B cell (primary cell): ENCODE data around the gene IL4. TPM values are rescaled to one million over a fixed set of nuclear protein-coding genes. Genes with fewer than 3 reads are reported as not detected.

ENCODE experiments used
- ATAC-seq: fragments of 200-7000 bp; cut with Tn5 transposase; one replicate; pipeline ENCODE4 v1.10.0; 2021; ENCODE audit warnings: low read depth, mild to moderate bottlenecking, moderate number of reproducible peaks, moderate library complexity
- CTCF ChIA-PET: fragments of 350-600 bp; sonication (Branson Sonifier 250); formaldehyde crosslinking; loops from one replicate; lab custom pipeline; 2021; ENCODE audit warnings: antibody characterized with exemption, inconsistent platforms; lab: Charles Lee
- POLR2A ChIA-PET: fragments of 350-600 bp; sonication (Branson Sonifier 250); formaldehyde crosslinking; loops from one replicate; lab custom pipeline; 2021; ENCODE audit warnings: antibody characterized with exemption; lab: Charles Lee
- DNase-seq: peaks from one replicate; pipeline ENCODE4 v3.0.0; 2013
- H2AFZ ChIP-seq: 2 replicates; pipeline ENCODE4 v1.6.1; 2012; ENCODE audit warnings: mild to moderate bottlenecking, low read depth, low read length; ENCODE audit not compliant: insufficient read depth, poor library complexity, severe bottlenecking
- H3K27ac ChIP-seq, 2 donors: 1 replicate in 1 of 2; 2 replicates in 1 of 2; pipeline ENCODE4 v1.5.1; 2012 to 2013; ENCODE audit warnings: low read length in 2 of 2, mild to moderate bottlenecking in 2 of 2, moderate library complexity in 1 of 2
- H3K27me3 ChIP-seq, 4 experiments: fragments of 200-600 bp in 1 of 4; sonication (generic) in 1 of 4; replicated peaks in 1 of 4; 1 replicate in 2 of 4; 2 replicates in 2 of 4; pipeline versions ENCODE4 v1.6.1 to v1.7.0; 2013 to 2016; ENCODE audit warnings: low read length in 3 of 4, mild to moderate bottlenecking in 2 of 4, mixed read lengths in 1 of 4, moderate library complexity in 1 of 4; ENCODE audit not compliant: insufficient read depth in 4 of 4, control insufficient read depth in 3 of 4; ENCODE audit errors: control extremely low read depth in 1 of 4
- H3K36me3 ChIP-seq, 2 experiments: replicated peaks in 1 of 2; 1 replicate in 1 of 2; 2 replicates in 1 of 2; pipeline versions ENCODE4 v1.6.1 to v1.7.1; 2013; ENCODE audit warnings: low read length in 1 of 2; ENCODE audit not compliant: insufficient read depth in 2 of 2, control insufficient read depth in 1 of 2; ENCODE audit errors: control extremely low read depth in 1 of 2, extremely low read depth in 1 of 2
- H3K4me1 ChIP-seq, 2 donors: fragments of 200-600 bp in 1 of 2; sonication (generic) in 1 of 2; 1 replicate in 1 of 2; 2 replicates in 1 of 2; pipeline versions ENCODE4 v1.5.1 to v1.6.1; 2013 to 2017; ENCODE audit warnings: low read length in 2 of 2; ENCODE audit not compliant: control insufficient read depth in 2 of 2, insufficient read depth in 2 of 2
- H3K4me2 ChIP-seq: replicated peaks from 2 replicates; pipeline ENCODE3; 2012; ENCODE audit warnings: mild to moderate bottlenecking, low read depth, low read length; ENCODE audit not compliant: poor library complexity, severe bottlenecking
- H3K4me3 ChIP-seq, 5 experiments: fragments of 200-600 bp in 1 of 5; sonication (generic) in 1 of 5; 1 replicate in 3 of 5; 2 replicates in 2 of 5; pipeline versions ENCODE4 v1.5.1 to v1.7.0; 2011 to 2016; ENCODE audit warnings: low read length in 4 of 5, mild to moderate bottlenecking in 4 of 5, low read depth in 2 of 5, control low read depth in 1 of 5, moderate library complexity in 1 of 5; ENCODE audit not compliant: insufficient read depth in 1 of 5; ENCODE audit errors: control extremely low read depth in 1 of 5, extremely low read depth in 1 of 5
- H3K79me2 ChIP-seq: fragments of 200-600 bp; sonication (generic); one replicate; pipeline ENCODE4 v1.6.0; 2016; ENCODE audit warnings: low read length; ENCODE audit not compliant: control insufficient read depth, insufficient read depth
- H3K9ac ChIP-seq: fragments of 200-600 bp; sonication (generic); 2 replicates; pipeline ENCODE4 v1.6.1; 2017; ENCODE audit warnings: mild to moderate bottlenecking, low read length, moderate library complexity
- H3K9me3 ChIP-seq, 3 donors: one replicate each; pipeline versions ENCODE4 v1.6.1 to v1.7.1; 2013; ENCODE audit warnings: low read length in 2 of 3; ENCODE audit not compliant: control insufficient read depth in 2 of 3, insufficient read depth in 1 of 3; ENCODE audit errors: control extremely low read depth in 1 of 3
- H4K20me1 ChIP-seq: 2 replicates; pipeline ENCODE4 v1.6.0; 2012; ENCODE audit warnings: mild to moderate bottlenecking, low read length; ENCODE audit not compliant: insufficient read depth, control insufficient read depth, poor library complexity, severe bottlenecking
- H3K27ac Mint-ChIP-seq: one replicate; pipeline ENCODE4 v1.8.0; 2021; ENCODE audit warnings: mixed read lengths
- H3K27me3 Mint-ChIP-seq: one replicate; pipeline ENCODE4 v1.8.0; 2021; ENCODE audit warnings: mixed read lengths
- H3K4me1 Mint-ChIP-seq: one replicate; pipeline ENCODE4 v1.8.0; 2021; ENCODE audit warnings: mixed read lengths
- H3K4me3 Mint-ChIP-seq: one replicate; pipeline ENCODE4 v1.8.0; 2021; ENCODE audit warnings: mixed read lengths
- H3K9me3 Mint-ChIP-seq: one replicate; pipeline ENCODE4 v1.8.0; 2022; ENCODE audit warnings: mixed read lengths; ENCODE audit not compliant: insufficient read depth
- CTCF ChIP-seq: fragments of 200-600 bp; IDR thresholded peaks from one replicate; pipeline ENCODE4 v1.8.0; 2022; ENCODE audit warnings: antibody characterized with exemption, mild to moderate bottlenecking
- EZH2 ChIP-seq: IDR thresholded peaks from 2 replicates; pipeline ENCODE4 v1.6.1; 2012; ENCODE audit warnings: borderline replicate concordance, low read depth, mild to moderate bottlenecking, moderate library complexity, low read length; ENCODE audit not compliant: insufficient read depth, poor library complexity, severe bottlenecking
- WGBS: methylation state at CpG from one replicate; pipeline ENCODE4 v1.1.5; 2013; ENCODE audit warnings: missing lambda C conversion rate; ENCODE audit not compliant: insufficient coverage; 5-methylcytosine and 5-hydroxymethylcytosine counted together
- intact Hi-C: fragments of 100-400 bp; cut with micrococcal nuclease; formaldehyde crosslinking; loops from one replicate; pipeline ENCODE4 v1.10.0; 2022
- polyA plus RNA-seq: library from polyadenylated mRNA; depleted of rRNA; stranded (reverse); fragments of >200 nt; gene quantifications from 2 replicates; pipeline ENCODE4 v1.2.3, GENCODE V29; 2012
- total RNA-seq, 2 donors: library from RNA; stranded (reverse); fragments of 120-200 nt in 1 of 2; gene quantifications; 1 replicate in 1 of 2; 2 replicates in 1 of 2; pipeline versions ENCODE4 v1.2.3 to v1.2.4, GENCODE V29; 2013 to 2022

The IL4 gene
- total and polyA plus RNA-seq, 2 donors (not counting 1 experiment from before 2014, with no cell fraction given), result not detected

- H3K4me1 ChIP-seq, result peaks cover 0 to 16% of the 10 kb centered on the region in 2 donors
- WGBS, result 85% methylated on average over 11 of the region's 13 CpGs
- intact Hi-C loops, result no loop called here
- Mint-ChIP-seq H3K27me3 (no peaks in the 10 kb centered on the region), H3K4me1 (peaks cover 30% of the 10 kb centered on the region), H3K9me3 (no peaks in the 10 kb centered on the region), H3K27ac (peak overlapping the region; percentile 34), H3K4me3 (no peak overlapping the region)
- H2AFZ ChIP-seq, result peak overlapping the region; percentile 51
- CTCF ChIA-PET, result interaction anchor here (0.5 to 0.9 kb wide), 2 partner anchors 73 to 234 kb away, joined by 3 read pairs; no protein-coding TSS in a partner anchor
- H3K36me3 ChIP-seq, result no peaks in the 10 kb centered on the region
- ATAC-seq (peak; percentile 28), DNase-seq (no peak)
- H3K27ac ChIP-seq, result no peak overlapping the region
- H3K9ac ChIP-seq, result no peak overlapping the region
- POLR2A ChIA-PET, result interaction anchor here (0.6 kb wide), 1 partner anchor 897 kb away, joined by 4 read pairs; no protein-coding TSS in a partner anchor
- H3K4me3 ChIP-seq, result no peak overlapping the region
- H3K4me2 ChIP-seq, result peak overlapping the region; percentile 39
- TF ChIP-seq EZH2 (no peak), CTCF (no peak)
- no peaks in the 10 kb centered on the region for H4K20me1 ChIP-seq
- H3K9me3 ChIP-seq, result no peaks in the 10 kb centered on the region
- peaks cover 0 to 3% (median 0%) of the 10 kb centered on the region in 4 experiments for H3K27me3 ChIP-seq
- H3K79me2 ChIP-seq, result no peaks in the 10 kb centered on the region
These were observed 9.8 kb upstream of the IL4 start for GRCh38 chr5:132663771-132664695.

GRCh38 chr5:132664696-132665209 lies 9.0 kb upstream of the IL4 start:
- intact Hi-C loops, result no loop called here
- no peak overlapping the region for H3K9ac ChIP-seq
- H2AFZ ChIP-seq, result no peak overlapping the region
- H3K9me3 ChIP-seq, result no peaks in the 10 kb centered on the region
- ATAC-seq (no peak), DNase-seq (no peak)
- Mint-ChIP-seq H3K9me3 (no peaks in the 10 kb centered on the region), H3K27me3 (peaks cover 2% of the 10 kb centered on the region), H3K4me1 (peaks cover 30% of the 10 kb centered on the region), H3K4me3 (no peak overlapping the region), H3K27ac (no peak overlapping the region)
- H3K4me2 ChIP-seq, result no peak overlapping the region
- H3K36me3 ChIP-seq, result no peaks in the 10 kb centered on the region
- no peak overlapping the region for H3K4me3 ChIP-seq
- peaks cover 0 to 3% (median 0%) of the 10 kb centered on the region in 4 experiments for H3K27me3 ChIP-seq
- H3K79me2 ChIP-seq, result no peaks in the 10 kb centered on the region
- H3K4me1 ChIP-seq, result peaks cover 0 to 16% of the 10 kb centered on the region in 2 donors
- TF ChIP-seq EZH2 (no peak), CTCF (no peak)
- no peak overlapping the region for H3K27ac ChIP-seq
- ChIA-PET POLR2A (no interaction called here), CTCF (no interaction called here)
- 98% methylated on average over 9 of the region's 9 CpGs for WGBS
- no peaks in the 10 kb centered on the region for H4K20me1 ChIP-seq
